Caco-2 (cell line): ENCODE measurements around the gene OSBPL5. TPM values are rescaled to one million over a fixed set of nuclear protein-coding genes. Genes with fewer than 3 reads are reported as not detected.

Experiments
- BruUV-seq: library from RNA; stranded (reverse); fragments of 400-500 nt; replicated peaks from 2 replicates; lab custom pipeline; 2021; lab: Mats Ljungman, UMichigan
- CTCF ChIA-PET: fragments of 300-600 bp; sonication (Branson Sonifier 250); formaldehyde crosslinking; loops from one replicate; lab custom pipeline; 2022; ENCODE audit warnings: antibody characterized with exemption; lab: Charles Lee
- POLR2A ChIA-PET: fragments of 300-600 bp; sonication (Branson Sonifier 250); formaldehyde crosslinking; loops from one replicate; lab custom pipeline; 2022; ENCODE audit warnings: antibody characterized with exemption; lab: Charles Lee
- DNase-seq, 2 experiments: peaks; one replicate each; pipeline versions ENCODE4 v3.0.0 to v3.0.0-alpha.2; 2020 to 2022
- H3K27me3 ChIP-seq: replicated peaks from 2 replicates; pipeline ENCODE4 v1.6.0; 2011; ENCODE audit warnings: low read length; ENCODE audit not compliant: control insufficient read depth, insufficient read depth
- H3K36me3 ChIP-seq: 2 replicates; pipeline ENCODE4 v1.5.1; 2011; ENCODE audit warnings: low read length; ENCODE audit not compliant: control insufficient read depth, insufficient read depth
- H3K4me1 ChIP-seq: fragments of 250-450 bp; sonication (Bioruptor Pico); 2 replicates; pipeline ENCODE4 v1.5.1; 2020; ENCODE audit warnings: mild to moderate bottlenecking
- H3K4me3 ChIP-seq: 2 replicates; pipeline ENCODE4 v1.5.1; 2011; ENCODE audit warnings: low read depth, mild to moderate bottlenecking, control low read depth, low read length
- H3K9me3 ChIP-seq: fragments of 250-450 bp; sonication (Bioruptor Pico); 2 replicates; pipeline ENCODE4 v1.5.1; 2020; ENCODE audit warnings: mild to moderate bottlenecking, moderate library complexity
- H3K27ac Mint-ChIP-seq: one replicate; pipeline ENCODE4 v1.8.0; 2022; ENCODE audit warnings: mixed read lengths; ENCODE audit not compliant: unreplicated experiment
- H3K27me3 Mint-ChIP-seq: one replicate; pipeline ENCODE4 v1.8.0; 2022; ENCODE audit warnings: mixed read lengths; ENCODE audit not compliant: insufficient read depth, unreplicated experiment
- H3K36me3 Mint-ChIP-seq: one replicate; pipeline ENCODE4 v1.8.0; 2022; ENCODE audit warnings: mild to moderate bottlenecking, mixed read lengths; ENCODE audit not compliant: insufficient read depth, unreplicated experiment
- H3K4me1 Mint-ChIP-seq: one replicate; pipeline ENCODE4 v1.8.0; 2022; ENCODE audit warnings: low read depth, mixed read lengths; ENCODE audit not compliant: unreplicated experiment
- H3K4me3 Mint-ChIP-seq: one replicate; pipeline ENCODE4 v1.8.0; 2022; ENCODE audit warnings: mild to moderate bottlenecking, moderate library complexity, mixed read lengths; ENCODE audit not compliant: unreplicated experiment
- H3K9me3 Mint-ChIP-seq: one replicate; pipeline ENCODE4 v1.8.0; 2022; ENCODE audit warnings: mixed read lengths; ENCODE audit not compliant: unreplicated experiment
- intact Hi-C: fragments of 100-400 bp; cut with micrococcal nuclease; formaldehyde crosslinking; loops from one replicate; pipeline ENCODE4 v1.10.0; 2022; ENCODE audit not compliant: unreplicated experiment
- total RNA-seq: library from RNA; stranded (reverse); gene quantifications from 2 replicates; pipeline ENCODE4 v1.2.3, GENCODE V29; 2022
- TF ChIP-seq, protein P1 (sequence below), 2 experiments: fragments of 200-600 bp in 1 of 2; IDR thresholded peaks; 1 replicate in 1 of 2; 2 replicates in 1 of 2; pipeline versions ENCODE4 v1.5.1 to v1.8.0; 2011 to 2022; ENCODE audit warnings: antibody characterized with exemption in 1 of 2, control low read depth in 1 of 2, inconsistent platforms in 1 of 2, low read depth in 1 of 2, low read length in 1 of 2, mild to moderate bottlenecking in 1 of 2, moderate library complexity in 1 of 2; ENCODE audit not compliant: insufficient read depth in 1 of 2, severe bottlenecking in 1 of 2, unreplicated experiment in 1 of 2

The OSBPL5 gene
- total RNA-seq, 1 experiment from 2014 or later: 4.9 TPM

DNA sequence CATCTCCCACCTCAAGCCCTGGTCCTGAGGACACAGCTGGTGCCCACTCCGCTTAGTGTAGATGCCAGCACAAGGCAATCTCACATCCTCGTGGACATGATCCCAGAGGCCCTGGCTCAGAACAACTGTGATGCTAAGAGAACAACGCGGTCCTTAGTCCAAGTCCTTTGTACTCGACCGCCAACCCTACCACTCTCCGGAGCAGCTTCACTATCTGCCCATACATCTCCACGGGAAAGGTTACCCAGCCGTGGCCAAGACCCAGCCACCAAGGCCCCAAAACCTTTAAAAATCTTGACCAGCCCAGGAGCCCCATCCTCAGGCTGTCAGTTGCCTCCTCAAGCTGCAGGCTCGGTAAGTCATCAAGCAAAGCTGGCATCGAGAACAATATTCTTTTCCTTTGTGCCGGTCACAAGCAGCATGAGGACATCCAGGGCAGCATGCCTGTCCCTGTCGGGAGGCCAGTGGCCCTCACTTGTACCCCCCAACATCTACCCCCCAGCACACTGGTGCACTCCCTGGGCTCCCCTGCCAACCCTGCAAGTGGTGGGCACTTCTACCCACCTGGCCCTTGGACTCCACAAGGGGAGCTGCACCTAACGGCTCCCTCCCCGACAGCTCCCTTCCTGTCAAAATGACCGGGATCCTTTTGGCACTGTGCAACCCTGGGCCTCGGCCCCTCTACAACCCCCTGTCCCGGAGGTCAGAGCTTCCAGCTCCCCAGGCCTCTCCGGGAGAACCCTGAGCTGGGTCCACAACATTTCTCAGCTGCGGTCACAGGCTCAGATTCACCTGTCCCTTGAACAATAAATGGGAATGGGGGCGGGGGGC, 2.5 kb downstream of the OSBPL5 start:
- H3K4me1 Mint-ChIP-seq: peaks cover 6% of the 10 kb centered on the region
- H3K36me3 ChIP-seq: no peaks in the 10 kb centered on the region
- no peaks in the 10 kb centered on the region for H3K9me3 ChIP-seq
- no peak for DNase-seq
- no peaks in the 10 kb centered on the region for H3K27me3 Mint-ChIP-seq
- H3K4me3 Mint-ChIP-seq: no peak overlapping the region
- no peaks in the 10 kb centered on the region for H3K27me3 ChIP-seq
- intact Hi-C loops: no loop called here
- H3K4me3 ChIP-seq: no peak overlapping the region
- H3K4me1 ChIP-seq: no peaks in the 10 kb centered on the region
- ChIA-PET POLR2A (no interaction called here), CTCF (no interaction called here)
- TF ChIP-seq, protein P1, sequence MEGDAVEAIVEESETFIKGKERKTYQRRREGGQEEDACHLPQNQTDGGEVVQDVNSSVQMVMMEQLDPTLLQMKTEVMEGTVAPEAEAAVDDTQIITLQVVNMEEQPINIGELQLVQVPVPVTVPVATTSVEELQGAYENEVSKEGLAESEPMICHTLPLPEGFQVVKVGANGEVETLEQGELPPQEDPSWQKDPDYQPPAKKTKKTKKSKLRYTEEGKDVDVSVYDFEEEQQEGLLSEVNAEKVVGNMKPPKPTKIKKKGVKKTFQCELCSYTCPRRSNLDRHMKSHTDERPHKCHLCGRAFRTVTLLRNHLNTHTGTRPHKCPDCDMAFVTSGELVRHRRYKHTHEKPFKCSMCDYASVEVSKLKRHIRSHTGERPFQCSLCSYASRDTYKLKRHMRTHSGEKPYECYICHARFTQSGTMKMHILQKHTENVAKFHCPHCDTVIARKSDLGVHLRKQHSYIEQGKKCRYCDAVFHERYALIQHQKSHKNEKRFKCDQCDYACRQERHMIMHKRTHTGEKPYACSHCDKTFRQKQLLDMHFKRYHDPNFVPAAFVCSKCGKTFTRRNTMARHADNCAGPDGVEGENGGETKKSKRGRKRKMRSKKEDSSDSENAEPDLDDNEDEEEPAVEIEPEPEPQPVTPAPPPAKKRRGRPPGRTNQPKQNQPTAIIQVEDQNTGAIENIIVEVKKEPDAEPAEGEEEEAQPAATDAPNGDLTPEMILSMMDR (IDR thresholded peaks at IDR 0.05; ENCODE audit: insufficient read depth in 1 of 2, low read depth in 1 of 2, low read length in 1 of 2, severe bottlenecking in 1 of 2, unreplicated experiment in 1 of 2): no peak
- no peak overlapping the region for H3K27ac Mint-ChIP-seq
- no peaks in the 10 kb centered on the region for H3K9me3 Mint-ChIP-seq
- no TSS peak for BruUV-seq
- peaks cover 4% of the 10 kb centered on the region for H3K36me3 Mint-ChIP-seq

DNA sequence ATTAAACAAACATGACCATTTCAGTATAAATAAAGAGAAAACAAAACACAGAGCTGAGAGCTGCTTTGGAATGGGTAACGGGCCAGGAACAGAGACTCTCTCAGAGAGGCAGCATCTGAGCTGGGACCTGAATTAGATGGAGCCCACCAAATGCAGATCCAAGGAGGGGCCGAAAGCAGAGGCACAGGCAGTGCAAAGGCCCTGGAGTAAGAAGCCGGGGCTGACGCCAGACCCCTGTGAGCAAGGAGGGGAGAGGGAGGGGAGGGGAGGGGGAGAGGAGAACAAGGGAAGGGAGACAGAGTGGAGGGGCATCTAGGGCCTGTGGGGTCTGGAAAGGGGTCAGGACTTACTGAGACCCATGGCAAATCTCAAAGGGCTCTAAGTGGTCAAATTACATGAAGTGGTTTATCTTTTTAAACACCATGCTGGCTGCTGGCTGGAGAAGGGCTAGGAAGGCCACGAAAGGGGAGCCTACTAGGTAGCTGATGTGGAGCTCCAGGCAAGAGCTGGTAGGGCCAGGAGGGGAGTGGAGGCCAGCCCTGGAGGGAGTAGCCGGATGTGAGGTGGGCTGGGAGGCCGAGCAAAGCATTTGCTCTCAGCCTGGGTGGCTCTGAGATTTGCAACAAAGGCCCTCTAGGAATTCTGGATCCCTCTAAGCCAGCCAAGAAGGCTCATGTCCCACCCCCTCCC, 3.2 kb downstream of the OSBPL5 start:
- BruUV-seq: no TSS peak
- peaks cover 6% of the 10 kb centered on the region for H3K4me1 Mint-ChIP-seq
- no peak overlapping the region for H3K4me3 Mint-ChIP-seq
- H3K9me3 Mint-ChIP-seq: no peaks in the 10 kb centered on the region
- TF ChIP-seq, protein P1 (IDR thresholded peaks at IDR 0.05; ENCODE audit: insufficient read depth in 1 of 2, low read depth in 1 of 2, low read length in 1 of 2, severe bottlenecking in 1 of 2, unreplicated experiment in 1 of 2): no peak
- H3K9me3 ChIP-seq: no peaks in the 10 kb centered on the region
- no peak overlapping the region for H3K27ac Mint-ChIP-seq
- intact Hi-C loops: no loop called here
- H3K27me3 ChIP-seq: no peaks in the 10 kb centered on the region
- DNase-seq: no peak
- H3K4me1 ChIP-seq: no peaks in the 10 kb centered on the region
- H3K36me3 ChIP-seq: no peaks in the 10 kb centered on the region
- ChIA-PET POLR2A (no interaction called here), CTCF (no interaction called here)
- no peak overlapping the region for H3K4me3 ChIP-seq
- H3K36me3 Mint-ChIP-seq: peaks cover 4% of the 10 kb centered on the region
- H3K27me3 Mint-ChIP-seq: no peaks in the 10 kb centered on the region

- Histone ChIP-seq H3K27me3 (no peaks in the 10 kb centered on the region), H3K36me3 (no peaks in the 10 kb centered on the region), H3K4me1 (no peaks in the 10 kb centered on the region), H3K4me3 (no peak overlapping the region), H3K9me3 (no peaks in the 10 kb centered on the region)
- Mint-ChIP-seq H3K9me3 (no peaks in the 10 kb centered on the region), H3K36me3 (peaks cover 4% of the 10 kb centered on the region), H3K4me3 (no peak overlapping the region), H3K27ac (no peak overlapping the region), H3K27me3 (no peaks in the 10 kb centered on the region), H3K4me1 (peaks cover under 1% of the 10 kb centered on the region)
- BruUV-seq: no TSS peak
- DNase-seq: no peak
- POLR2A ChIA-PET: no interaction called here
- intact Hi-C loops: no loop called here
- TF ChIP-seq, protein P1 (IDR thresholded peaks at IDR 0.05; ENCODE audit: insufficient read depth in 1 of 2, low read depth in 1 of 2, low read length in 1 of 2, severe bottlenecking in 1 of 2, unreplicated experiment in 1 of 2): no peak
- CTCF ChIA-PET: no interaction called here
These were observed 3.8 kb downstream of the OSBPL5 start for GRCh38 chr11:3161309-3161708.
